ENCODE results near the gene SCUBE3. TPM values are rescaled to one million over a fixed set of nuclear protein-coding genes. Genes with fewer than 3 reads are reported as not detected.

Gene SCUBE3
- not detected for total RNA-seq
- polyA plus RNA-seq = under 1 TPM in 3 of 4 donors, not detected in 1; 0.03 to 0.11 (median 0.05) TPM

- Mint-ChIP-seq H3K36me3 (no peaks in the 10 kb centered on the region), H3K27me3 (peaks cover 68% of the 10 kb centered on the region), H3K4me3 (peak within 1 kb of the TSS; percentile 22 to 80 (median 75)), H3K4me1 (peaks cover 0 to 9% (median 6%) of the 10 kb centered on the region in 4 donors), H3K27ac (no peak within 1 kb of the TSS), H3K9me3 (peaks cover 0 to 5% (median 0%) of the 10 kb centered on the region in 7 donors)
- ATAC-seq (ENCODE audit: low read depth in 2 of 2) (peak in 1 of 2 donors; percentile 14), DNase-seq (peak in 1 of 3 donors; percentile 46)
- no peak within 1 kb of the TSS for H3K27ac ChIP-seq (ENCODE audit: insufficient read depth, low read length, poor library complexity, severe bottlenecking)
- no peaks in the 10 kb centered on the region for H3K36me3 ChIP-seq (ENCODE audit: control insufficient read depth, insufficient read depth, low read length)
- H3K4me1 ChIP-seq (ENCODE audit: control insufficient read depth, insufficient read depth, low read length, poor library complexity, severe bottlenecking) = peaks cover 11% of the 10 kb centered on the region
- no peaks in the 10 kb centered on the region for H3K9me3 ChIP-seq (ENCODE audit: control insufficient read depth in 2 of 2, low read length in 2 of 2)
- H3K4me3 ChIP-seq (ENCODE audit: low read depth, low read length) = no peak within 1 kb of the TSS
- peaks cover 29% of the 10 kb centered on the region for H3K27me3 ChIP-seq (ENCODE audit: control insufficient read depth, insufficient read depth, low read length)
These were observed at the start of gene SCUBE3 for GRCh38 chr6:35213824-35214756. TSS of gene SCUBE3 (plus strand) at chr6:35213956. CDS start at chr6:35214419, 463 bp downstream.

DNA sequence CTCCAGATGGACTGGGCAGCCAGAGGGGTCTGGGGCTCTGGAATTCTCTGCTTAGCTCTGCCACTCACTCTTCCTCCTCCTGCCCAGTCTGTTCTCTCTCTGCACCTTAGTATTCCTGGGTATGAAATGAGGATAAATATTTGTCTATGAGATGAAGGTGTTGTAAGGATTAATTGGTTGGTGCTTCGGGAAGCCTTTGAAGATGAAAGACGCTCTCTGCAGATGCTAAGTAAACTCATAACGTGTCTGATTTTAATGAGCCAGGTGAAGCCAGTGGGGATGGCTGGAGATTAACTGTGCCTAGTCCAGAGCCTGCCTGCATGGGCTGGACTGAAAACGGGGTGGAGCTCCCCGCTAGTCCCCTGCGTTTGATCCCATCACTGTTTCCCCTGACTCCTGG, 49.5 kb upstream of the SCUBE3 start:
- Histone ChIP-seq H3K27me3 (ENCODE audit: control insufficient read depth, insufficient read depth, low read length) (peaks cover 1% of the 10 kb centered on the region), H3K36me3 (ENCODE audit: control insufficient read depth, insufficient read depth, low read length) (no peaks in the 10 kb centered on the region), H3K4me3 (ENCODE audit: low read depth, low read length) (no peak overlapping the region), H3K9me3 (ENCODE audit: control insufficient read depth in 2 of 2, low read length in 2 of 2) (no peaks in the 10 kb centered on the region), H3K27ac (ENCODE audit: insufficient read depth, low read length, poor library complexity, severe bottlenecking) (no peak overlapping the region), H3K4me1 (ENCODE audit: control insufficient read depth, insufficient read depth, low read length, poor library complexity, severe bottlenecking) (no peaks in the 10 kb centered on the region)
- H3K36me3 Mint-ChIP-seq = no peaks in the 10 kb centered on the region
- H3K27me3 Mint-ChIP-seq = peaks cover 28% of the 10 kb centered on the region
- no peak for ATAC-seq (ENCODE audit: low read depth in 2 of 2)
- peaks cover 0 to 2% (median 0%) of the 10 kb centered on the region in 7 donors for H3K9me3 Mint-ChIP-seq
- H3K4me3 Mint-ChIP-seq = no peak overlapping the region
- DNase-seq = no peak
- no peaks in the 10 kb centered on the region for H3K4me1 Mint-ChIP-seq
- no peak overlapping the region for H3K27ac Mint-ChIP-seq

DNA sequence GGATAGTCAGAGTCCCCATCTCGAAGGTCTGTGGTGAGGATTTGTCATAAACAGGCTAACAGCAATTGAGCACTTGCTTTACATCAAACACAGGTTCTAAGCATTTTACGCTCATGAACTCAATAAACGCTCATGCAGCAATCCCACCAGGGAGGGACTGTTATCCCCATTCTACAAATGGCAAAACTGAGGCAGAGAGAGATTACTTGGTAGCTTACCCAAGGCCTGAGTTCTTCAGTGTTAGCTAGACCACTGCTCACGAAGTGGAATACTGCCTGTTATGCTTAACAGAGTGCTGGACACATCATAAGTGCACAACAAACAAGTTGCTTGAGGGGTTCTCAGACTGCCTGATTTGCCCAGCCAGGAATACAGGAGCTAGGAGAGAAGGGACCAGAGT, 48.9 kb upstream of the SCUBE3 start:
- Histone ChIP-seq H3K27me3 (ENCODE audit: control insufficient read depth, insufficient read depth, low read length) (peaks cover 1% of the 10 kb centered on the region), H3K36me3 (ENCODE audit: control insufficient read depth, insufficient read depth, low read length) (no peaks in the 10 kb centered on the region), H3K4me3 (ENCODE audit: low read depth, low read length) (no peak overlapping the region), H3K4me1 (ENCODE audit: control insufficient read depth, insufficient read depth, low read length, poor library complexity, severe bottlenecking) (no peaks in the 10 kb centered on the region), H3K27ac (ENCODE audit: insufficient read depth, low read length, poor library complexity, severe bottlenecking) (no peak overlapping the region), H3K9me3 (ENCODE audit: control insufficient read depth in 2 of 2, low read length in 2 of 2) (no peaks in the 10 kb centered on the region)
- H3K4me1 Mint-ChIP-seq = no peaks in the 10 kb centered on the region
- ATAC-seq (ENCODE audit: low read depth in 2 of 2) = no peak
- peaks cover 24% of the 10 kb centered on the region for H3K27me3 Mint-ChIP-seq
- H3K4me3 Mint-ChIP-seq = no peak overlapping the region
- peaks cover 0 to 3% (median 0%) of the 10 kb centered on the region in 7 donors for H3K9me3 Mint-ChIP-seq
- no peak overlapping the region for H3K27ac Mint-ChIP-seq
- no peak for DNase-seq
- H3K36me3 Mint-ChIP-seq = no peaks in the 10 kb centered on the region

GRCh38 chr6:35165630-35166071, 48.1 kb upstream of the SCUBE3 start:
- Histone ChIP-seq H3K27ac (ENCODE audit: insufficient read depth, low read length, poor library complexity, severe bottlenecking) (no peak overlapping the region), H3K4me3 (ENCODE audit: low read depth, low read length) (no peak overlapping the region), H3K27me3 (ENCODE audit: control insufficient read depth, insufficient read depth, low read length) (peaks cover 1% of the 10 kb centered on the region), H3K4me1 (ENCODE audit: control insufficient read depth, insufficient read depth, low read length, poor library complexity, severe bottlenecking) (no peaks in the 10 kb centered on the region), H3K9me3 (ENCODE audit: control insufficient read depth in 2 of 2, low read length in 2 of 2) (no peaks in the 10 kb centered on the region), H3K36me3 (ENCODE audit: control insufficient read depth, insufficient read depth, low read length) (no peaks in the 10 kb centered on the region)
- no peaks in the 10 kb centered on the region for H3K36me3 Mint-ChIP-seq
- no peaks in the 10 kb centered on the region for H3K4me1 Mint-ChIP-seq
- no peak for DNase-seq
- no peak overlapping the region for H3K27ac Mint-ChIP-seq
- H3K27me3 Mint-ChIP-seq = peaks cover 24% of the 10 kb centered on the region
- peaks cover 0 to 3% (median 0%) of the 10 kb centered on the region in 7 donors for H3K9me3 Mint-ChIP-seq
- no peak overlapping the region for H3K4me3 Mint-ChIP-seq
- ATAC-seq (ENCODE audit: low read depth in 2 of 2) = no peak

GRCh38 chr6:35166116-35166515, 47.6 kb upstream of the SCUBE3 start:
- Histone ChIP-seq H3K9me3 (ENCODE audit: control insufficient read depth in 2 of 2, low read length in 2 of 2) (no peaks in the 10 kb centered on the region), H3K27ac (ENCODE audit: insufficient read depth, low read length, poor library complexity, severe bottlenecking) (no peak overlapping the region), H3K36me3 (ENCODE audit: control insufficient read depth, insufficient read depth, low read length) (no peaks in the 10 kb centered on the region), H3K4me1 (ENCODE audit: control insufficient read depth, insufficient read depth, low read length, poor library complexity, severe bottlenecking) (no peaks in the 10 kb centered on the region), H3K27me3 (ENCODE audit: control insufficient read depth, insufficient read depth, low read length) (peaks cover 1% of the 10 kb centered on the region), H3K4me3 (ENCODE audit: low read depth, low read length) (no peak overlapping the region)
- Mint-ChIP-seq H3K27ac (no peak overlapping the region), H3K27me3 (peaks cover 26% of the 10 kb centered on the region), H3K4me1 (no peaks in the 10 kb centered on the region), H3K9me3 (peaks cover 0 to 3% (median 0%) of the 10 kb centered on the region in 7 donors), H3K36me3 (no peaks in the 10 kb centered on the region), H3K4me3 (no peak overlapping the region)
- no peak for ATAC-seq (ENCODE audit: low read depth in 2 of 2)
- DNase-seq = no peak

- Histone ChIP-seq H3K27ac (ENCODE audit: insufficient read depth, low read length, poor library complexity, severe bottlenecking) (no peak overlapping the region), H3K4me3 (ENCODE audit: low read depth, low read length) (no peak overlapping the region), H3K4me1 (ENCODE audit: control insufficient read depth, insufficient read depth, low read length, poor library complexity, severe bottlenecking) (no peaks in the 10 kb centered on the region), H3K36me3 (ENCODE audit: control insufficient read depth, insufficient read depth, low read length) (no peaks in the 10 kb centered on the region), H3K27me3 (ENCODE audit: control insufficient read depth, insufficient read depth, low read length) (peaks cover 1% of the 10 kb centered on the region), H3K9me3 (ENCODE audit: control insufficient read depth in 2 of 2, low read length in 2 of 2) (no peaks in the 10 kb centered on the region)
- H3K9me3 Mint-ChIP-seq = peaks cover 0 to 3% (median 0%) of the 10 kb centered on the region in 7 donors
- no peaks in the 10 kb centered on the region for H3K36me3 Mint-ChIP-seq
- DNase-seq = no peak
- no peak overlapping the region for H3K27ac Mint-ChIP-seq
- no peaks in the 10 kb centered on the region for H3K4me1 Mint-ChIP-seq
- H3K27me3 Mint-ChIP-seq = peaks cover 29% of the 10 kb centered on the region
- no peak overlapping the region for H3K4me3 Mint-ChIP-seq
- no peak for ATAC-seq (ENCODE audit: low read depth in 2 of 2)
These were observed 47.2 kb upstream of the SCUBE3 start for GRCh38 chr6:35166520-35166919.

- no peak overlapping the region for H3K4me3 ChIP-seq (ENCODE audit: low read depth, low read length)
- H3K27ac ChIP-seq (ENCODE audit: insufficient read depth, low read length, poor library complexity, severe bottlenecking) = no peak overlapping the region
- no peaks in the 10 kb centered on the region for H3K9me3 ChIP-seq (ENCODE audit: control insufficient read depth in 2 of 2, low read length in 2 of 2)
- H3K36me3 ChIP-seq (ENCODE audit: control insufficient read depth, insufficient read depth, low read length) = no peaks in the 10 kb centered on the region
- H3K27me3 ChIP-seq (ENCODE audit: control insufficient read depth, insufficient read depth, low read length) = peaks cover under 1% of the 10 kb centered on the region
- H3K4me1 Mint-ChIP-seq = no peaks in the 10 kb centered on the region
- H3K9me3 Mint-ChIP-seq = peaks cover 0 to 4% (median 0%) of the 10 kb centered on the region in 7 donors
- no peaks in the 10 kb centered on the region for H3K4me1 ChIP-seq (ENCODE audit: control insufficient read depth, insufficient read depth, low read length, poor library complexity, severe bottlenecking)
- no peak overlapping the region for H3K27ac Mint-ChIP-seq
- peaks cover 25% of the 10 kb centered on the region for H3K27me3 Mint-ChIP-seq
- DNase-seq (no peak), ATAC-seq (ENCODE audit: low read depth in 2 of 2) (no peak)
- no peak overlapping the region for H3K4me3 Mint-ChIP-seq
- no peaks in the 10 kb centered on the region for H3K36me3 Mint-ChIP-seq
These were observed 46.3 kb upstream of the SCUBE3 start for GRCh38 chr6:35167505-35167904.
